Esophagus squamous epithelium (tissue), 5 donors: ENCODE results near the gene SMC4. TPM values are rescaled to one million over a fixed set of nuclear protein-coding genes. Genes with fewer than 3 reads are reported as not detected.
A peak's percentile ranks its signal among the peaks of the same experiment; 100 is the strongest.

Source experiments
- DNase-seq: peaks from one replicate; lab custom pipeline; 2025; lab: John Stamatoyannopoulos, UW
- H3K27ac ChIP-seq, 4 donors: fragments of 200-600 bp; sonication (generic); one replicate each; pipeline ENCODE4 v1.5.1; 2016 to 2019; ENCODE audit warnings: mild to moderate bottlenecking in 1 of 4
- H3K27me3 ChIP-seq, 4 donors: fragments of 200-600 bp; sonication (generic); 1 replicate in 3 of 4; 2 replicates in 1 of 4; pipeline versions ENCODE4 v1.5.1 to v1.6.0; 2017 to 2021; ENCODE audit warnings: antibody characterized with exemption in 1 of 4
- H3K36me3 ChIP-seq, 3 donors: fragments of 200-600 bp; sonication (generic); one replicate each; pipeline ENCODE4 v1.5.1; 2016 to 2019
- H3K4me1 ChIP-seq, 3 donors: fragments of 200-600 bp; sonication (generic); one replicate each; pipeline ENCODE4 v1.5.1; 2017 to 2019
- H3K4me3 ChIP-seq, 4 donors: fragments of 200-600 bp; sonication (generic); 1 replicate in 3 of 4; 2 replicates in 1 of 4; pipeline ENCODE4 v1.5.1; 2016 to 2019; ENCODE audit warnings: mild to moderate bottlenecking in 2 of 4, moderate library complexity in 1 of 4
- H3K9me3 ChIP-seq, 3 donors: fragments of 200-600 bp; sonication (generic); one replicate each; pipeline ENCODE4 v1.5.1; 2016 to 2019
- POLR2A ChIP-seq, 4 donors: fragments of 450-650 bp; IDR thresholded peaks; one replicate each; pipeline ENCODE4 v1.6.1; 2017; ENCODE audit warnings: antibody characterized with exemption in 4 of 4, mild to moderate bottlenecking in 4 of 4, moderate library complexity in 3 of 4
- WGBS, 2 donors: methylation state at CpG; one replicate each; pipeline ENCODE4 v1.1.5; 2018; 5-methylcytosine and 5-hydroxymethylcytosine counted together
- intact Hi-C: fragments of 100-400 bp; cut with DNase I; formaldehyde crosslinking; loops from one replicate; pipeline ENCODE4 v1.15.0; 2022
- total RNA-seq, 4 donors: library from RNA; depleted of rRNA; stranded (reverse); fragments of >200 nt; gene quantifications; one replicate each; pipeline ENCODE4 v1.1.0, GENCODE V29; 2016
- TF ChIP-seq, protein P1 (sequence below), 6 experiments: fragments of 450-650 bp in 4 of 6; fragments of 200-600 bp in 2 of 6; sonication (generic) in 2 of 6; IDR thresholded peaks; one replicate each; pipeline ENCODE4 v1.5.1; 2016 to 2019; ENCODE audit warnings: antibody characterized with exemption in 6 of 6, mild to moderate bottlenecking in 4 of 6, moderate library complexity in 4 of 6
- donor health status: DM: yes; HTN: yes; CAD: no.

The SMC4 gene
- total RNA-seq, 4 donors from 2014 or later = 50.4 to 94.8 (median 81.6) TPM

DNA sequence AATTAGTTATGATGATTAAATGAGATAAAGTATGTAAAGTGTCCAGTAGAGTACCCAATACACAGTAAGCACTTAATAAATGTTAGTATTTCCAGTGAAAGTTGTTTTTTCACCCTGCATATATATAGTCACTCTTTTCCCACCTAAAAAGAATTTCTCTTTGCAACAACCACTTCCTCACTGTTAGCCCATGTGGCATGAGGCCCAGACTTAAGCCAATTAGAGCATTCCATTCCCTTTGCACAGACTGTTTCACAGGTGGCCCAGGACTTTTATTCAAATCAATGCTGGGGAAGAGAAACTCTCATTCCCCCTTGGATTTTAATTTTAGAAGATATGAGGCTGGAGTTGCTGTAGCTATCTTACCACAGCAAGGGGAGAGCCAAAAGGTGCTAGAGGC, 4.2 kb upstream of the SMC4 start:
- H3K9me3 ChIP-seq = no peaks in the 10 kb centered on the region
- no peak overlapping the region for H3K4me3 ChIP-seq
- no peaks in the 10 kb centered on the region for H3K36me3 ChIP-seq
- peaks cover 0 to 16% (median 7%) of the 10 kb centered on the region in 3 donors for H3K4me1 ChIP-seq
- intact Hi-C loops = no loop called here
- H3K27ac ChIP-seq = no peak overlapping the region
- TF ChIP-seq, protein P1, sequence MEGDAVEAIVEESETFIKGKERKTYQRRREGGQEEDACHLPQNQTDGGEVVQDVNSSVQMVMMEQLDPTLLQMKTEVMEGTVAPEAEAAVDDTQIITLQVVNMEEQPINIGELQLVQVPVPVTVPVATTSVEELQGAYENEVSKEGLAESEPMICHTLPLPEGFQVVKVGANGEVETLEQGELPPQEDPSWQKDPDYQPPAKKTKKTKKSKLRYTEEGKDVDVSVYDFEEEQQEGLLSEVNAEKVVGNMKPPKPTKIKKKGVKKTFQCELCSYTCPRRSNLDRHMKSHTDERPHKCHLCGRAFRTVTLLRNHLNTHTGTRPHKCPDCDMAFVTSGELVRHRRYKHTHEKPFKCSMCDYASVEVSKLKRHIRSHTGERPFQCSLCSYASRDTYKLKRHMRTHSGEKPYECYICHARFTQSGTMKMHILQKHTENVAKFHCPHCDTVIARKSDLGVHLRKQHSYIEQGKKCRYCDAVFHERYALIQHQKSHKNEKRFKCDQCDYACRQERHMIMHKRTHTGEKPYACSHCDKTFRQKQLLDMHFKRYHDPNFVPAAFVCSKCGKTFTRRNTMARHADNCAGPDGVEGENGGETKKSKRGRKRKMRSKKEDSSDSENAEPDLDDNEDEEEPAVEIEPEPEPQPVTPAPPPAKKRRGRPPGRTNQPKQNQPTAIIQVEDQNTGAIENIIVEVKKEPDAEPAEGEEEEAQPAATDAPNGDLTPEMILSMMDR (IDR thresholded peaks at IDR 0.05) = no peak
- TF ChIP-seq POLR2A (IDR thresholded peaks at IDR 0.05) = no peak
- DNase-seq = no peak
- H3K27me3 ChIP-seq = no peaks in the 10 kb centered on the region

DNA sequence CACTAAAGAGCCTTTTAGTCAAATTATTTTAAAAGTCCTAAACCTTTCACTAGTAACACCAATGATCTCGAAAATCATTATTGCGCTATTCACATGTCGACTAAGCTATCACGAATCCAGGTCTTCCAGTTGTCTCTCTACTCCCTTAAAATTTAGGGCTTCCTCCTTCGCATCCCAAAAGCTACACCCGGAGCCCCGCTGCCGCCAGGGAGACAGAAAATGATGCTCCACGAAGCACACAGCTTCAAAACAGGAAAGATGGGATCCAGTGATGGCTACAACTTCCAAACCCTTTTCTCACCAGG, 678 bp upstream of the SMC4 start:
- H3K36me3 ChIP-seq = no peaks in the 10 kb centered on the region
- peaks cover 0 to 4% (median 0%) of the 10 kb centered on the region in 4 donors for H3K27me3 ChIP-seq
- peaks cover 0 to 51% (median 9%) of the 10 kb centered on the region in 3 donors for H3K4me1 ChIP-seq
- peak overlapping the region; percentile 66 to 90 (median 76) for H3K4me3 ChIP-seq
- TF ChIP-seq, protein P1 (IDR thresholded peaks at IDR 0.05) = no peak
- TF ChIP-seq POLR2A (IDR thresholded peaks at IDR 0.05) = no peak
- intact Hi-C loops = no loop called here
- WGBS, 2 donors = 0% methylated on average over 8 to 9 of the region's 9 CpGs
- no peaks in the 10 kb centered on the region for H3K9me3 ChIP-seq
- DNase-seq = no peak
- peak overlapping the region; percentile 86 to 98 (median 92) for H3K27ac ChIP-seq

DNA sequence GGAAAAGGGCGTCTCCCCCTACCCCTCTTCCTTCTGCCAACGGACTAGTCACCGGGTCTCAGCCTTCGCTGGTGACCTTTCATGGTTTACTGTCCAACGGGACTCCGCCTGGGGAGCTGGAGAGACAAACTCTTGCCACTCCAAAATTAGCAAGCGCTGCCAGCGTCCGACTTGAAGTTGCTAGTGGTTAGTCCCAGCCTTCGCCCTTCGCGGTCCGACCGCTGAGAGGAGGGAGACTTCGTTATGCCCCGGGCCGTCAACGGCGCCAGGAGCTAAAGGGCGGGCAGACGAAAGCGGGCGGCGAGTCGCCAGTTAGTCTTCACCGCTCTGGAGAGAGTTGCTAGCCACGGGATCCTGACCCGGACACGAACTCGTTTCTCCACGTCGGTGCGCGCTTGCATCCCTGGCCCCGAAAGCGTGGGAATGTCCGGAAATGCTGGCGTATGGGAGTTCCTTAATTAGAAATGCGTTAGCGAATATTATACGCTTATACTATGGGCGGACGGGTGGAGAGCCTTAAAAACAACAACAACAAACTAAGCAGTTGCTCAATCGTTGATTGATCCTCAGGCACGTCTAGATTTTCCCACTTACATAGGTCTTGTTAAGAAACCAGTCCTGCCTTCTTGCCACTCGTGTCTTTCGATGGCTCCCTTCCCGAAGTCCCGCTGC, 716 bp downstream of the SMC4 start:
- intact Hi-C loops = no loop called here
- Histone ChIP-seq H3K4me1 (peaks cover 0 to 60% (median 9%) of the 10 kb centered on the region in 3 donors), H3K36me3 (no peaks in the 10 kb centered on the region), H3K27me3 (peaks cover 0 to 4% (median 0%) of the 10 kb centered on the region in 4 donors), H3K27ac (peak overlapping the region; percentile 86 to 98 (median 92)), H3K9me3 (no peaks in the 10 kb centered on the region), H3K4me3 (peak overlapping the region; percentile 66 to 90 (median 76))
- DNase-seq = no peak
- 0 to 1% methylated on average over 2 to 28 of the region's 49 CpGs for WGBS, 2 donors
- TF ChIP-seq, protein P1 (IDR thresholded peaks at IDR 0.05) = no peak

DNA sequence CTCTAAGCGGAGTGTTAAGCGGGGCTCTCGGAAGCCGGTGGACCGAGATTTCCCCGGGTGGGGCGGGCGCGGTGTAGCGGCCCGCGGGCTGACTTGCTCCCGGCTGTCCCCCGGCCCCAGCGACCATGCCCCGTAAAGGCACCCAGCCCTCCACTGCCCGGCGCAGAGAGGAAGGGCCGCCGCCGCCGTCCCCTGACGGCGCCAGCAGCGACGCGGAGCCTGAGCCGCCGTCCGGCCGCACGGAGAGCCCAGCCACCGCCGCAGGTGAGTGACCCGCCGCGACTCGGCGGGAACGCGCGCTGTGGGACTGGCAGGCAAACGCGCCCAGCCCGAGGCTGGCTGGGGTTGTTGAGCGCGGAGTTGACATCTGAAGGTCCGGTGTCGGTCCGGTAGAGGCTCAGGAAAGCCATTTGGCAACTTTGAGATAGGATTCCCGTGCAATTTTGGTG, 1.3 kb downstream of the SMC4 start:
- no peak for DNase-seq
- intact Hi-C loops = no loop called here
- Histone ChIP-seq H3K4me1 (peaks cover 0 to 63% (median 9%) of the 10 kb centered on the region in 3 donors), H3K36me3 (peaks cover 0 to under 1% (median 0%) of the 10 kb centered on the region in 3 donors), H3K27ac (peak overlapping the region; percentile 86 to 98 (median 92)), H3K27me3 (peaks cover 0 to 4% (median 0%) of the 10 kb centered on the region in 4 donors), H3K4me3 (peak overlapping the region; percentile 66 to 90 (median 76)), H3K9me3 (no peaks in the 10 kb centered on the region)
- 0% methylated on average over 1 to 2 of the region's 51 CpGs for whole genome bisulfite sequencing, 2 donors
- TF ChIP-seq, protein P1 (IDR thresholded peaks at IDR 0.05) = no peak
- no peak for TF ChIP-seq POLR2A (IDR thresholded peaks at IDR 0.05)

DNA sequence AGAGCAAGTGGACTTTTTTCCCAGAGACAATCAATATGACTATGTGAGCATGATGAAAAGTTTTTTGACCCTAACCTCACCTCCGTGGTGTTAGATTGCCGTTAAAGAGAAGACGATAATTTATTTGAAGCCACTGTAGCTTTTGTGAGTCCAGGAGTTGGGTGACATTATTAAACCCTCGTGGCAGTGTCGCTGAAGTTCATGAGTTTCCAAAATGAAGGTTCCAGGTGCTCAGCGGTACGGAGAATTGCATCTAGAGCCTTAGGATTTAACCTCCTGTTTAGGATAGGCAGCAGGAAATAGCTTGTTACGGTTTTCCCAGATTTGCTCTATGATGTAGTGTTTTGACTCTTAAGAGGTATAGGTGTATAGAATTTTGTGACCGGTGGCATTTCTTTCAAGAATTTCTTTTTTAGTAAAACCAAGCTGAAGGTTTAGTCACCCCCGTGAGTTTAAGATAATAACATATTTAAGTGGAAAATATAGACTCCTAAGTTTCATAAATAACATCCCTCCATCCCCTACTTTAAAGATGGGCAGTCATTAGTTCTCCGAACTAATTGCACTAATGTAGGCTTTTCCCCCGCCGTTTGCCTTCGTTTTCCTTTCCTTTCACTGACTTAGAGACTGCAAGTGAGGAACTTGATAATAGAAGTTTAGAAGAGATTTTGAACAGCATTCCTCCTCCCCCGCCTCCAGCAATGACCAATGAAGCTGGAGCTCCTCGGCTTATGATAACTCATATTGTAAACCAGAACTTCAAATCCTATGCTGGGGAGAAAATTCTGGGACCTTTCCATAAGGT, 2.0 kb downstream of the SMC4 start:
- TF ChIP-seq POLR2A (IDR thresholded peaks at IDR 0.05) = peak in 1 of 4 donors; percentile 13
- TF ChIP-seq, protein P1 (IDR thresholded peaks at IDR 0.05) = no peak
- H3K27ac ChIP-seq = peak overlapping the region; percentile 86 to 98 (median 92)
- H3K4me3 ChIP-seq = peak overlapping the region; percentile 66 to 90 (median 76)
- peaks cover 0 to 4% (median 0%) of the 10 kb centered on the region in 4 donors for H3K27me3 ChIP-seq
- no peak for DNase-seq
- H3K36me3 ChIP-seq = peaks cover 0 to 8% (median 0%) of the 10 kb centered on the region in 3 donors
- intact Hi-C loops = no loop called here
- 5% methylated on average over 16 of the region's 16 CpGs for WGBS, 2 donors
- peaks cover 0 to 63% (median 9%) of the 10 kb centered on the region in 3 donors for H3K4me1 ChIP-seq
- no peaks in the 10 kb centered on the region for H3K9me3 ChIP-seq
